NCI-H774 (cell line): ENCODE data around the gene MRFAP1.

ENCODE experiments used
- DNase-seq: peaks from one replicate; lab custom pipeline; 2025; lab: John Stamatoyannopoulos, UW

MRFAP1 gene

GRCh38 chr4:6640292-6641163 is at the start of gene MRFAP1:
TSS of gene MRFAP1 (plus strand) at chr4:6640685. CDS start at chr4:6640863, 178 bp downstream.
- peak; percentile 95 for DNase-seq

GRCh38 chr4:6591313-6591712 is 49.2 kb upstream of the MRFAP1 start:
- no peak for DNase-seq

GRCh38 chr4:6591781-6592180 is 48.7 kb upstream of the MRFAP1 start:
- no peak for DNase-seq

- DNase-seq = no peak
Measured at GRCh38 chr4:6592804-6593563, 47.5 kb upstream of the MRFAP1 start.

DNA sequence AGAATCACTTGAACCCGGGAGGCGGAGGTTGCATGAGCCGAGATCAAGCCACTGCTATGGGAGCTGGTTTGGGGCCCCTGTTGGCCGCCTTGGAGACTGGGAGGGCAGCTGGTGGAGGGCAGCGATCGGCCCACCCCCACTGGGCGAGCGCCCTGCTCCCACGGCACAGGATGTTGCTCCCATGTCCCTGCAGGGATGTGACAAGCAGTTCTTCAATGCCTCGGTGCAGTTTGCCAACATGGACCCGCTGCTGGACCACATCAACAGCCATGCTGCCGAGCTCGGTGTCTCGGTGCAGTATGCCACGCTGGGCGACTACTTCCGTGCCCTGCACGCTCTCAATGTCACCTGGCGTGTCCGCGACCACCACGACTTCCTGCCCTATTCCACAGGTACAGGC is 46.1 kb upstream of the MRFAP1 start:
- no peak for DNase-seq

- no peak for DNase-seq
Measured at GRCh38 chr4:6594826-6595355, 45.6 kb upstream of the MRFAP1 start.

DNA sequence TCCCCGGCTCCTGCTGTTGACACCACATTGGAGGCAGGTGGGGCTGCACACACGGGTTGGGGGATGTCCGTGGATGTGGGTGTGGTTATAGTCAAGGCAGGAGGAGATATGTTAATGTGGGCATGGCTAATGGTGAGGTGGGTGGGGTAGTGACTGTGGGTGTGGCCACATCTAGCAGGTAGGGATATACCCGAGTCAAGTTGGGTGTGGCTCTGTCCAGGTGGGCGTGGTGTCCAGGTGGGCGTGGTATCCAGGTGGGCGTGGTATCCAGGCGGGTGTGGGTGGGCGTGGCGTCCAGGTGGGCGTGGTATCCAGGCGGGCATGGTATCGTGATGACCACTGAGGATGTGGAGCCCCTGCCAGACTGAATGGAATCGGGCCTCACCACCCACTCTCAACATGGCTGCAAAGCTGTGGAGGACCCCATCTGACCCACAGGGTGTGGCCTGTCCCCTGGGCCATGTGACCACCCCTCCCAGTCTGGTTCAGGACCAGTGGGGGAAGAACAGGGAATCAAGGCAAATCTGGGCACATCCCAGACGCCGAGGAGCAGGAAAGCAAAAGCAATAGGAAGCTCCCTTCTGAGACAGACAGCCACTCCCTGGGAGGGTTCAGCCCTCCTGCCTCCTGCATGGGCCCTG is 44.5 kb upstream of the MRFAP1 start:
- DNase-seq = no peak

DNA sequence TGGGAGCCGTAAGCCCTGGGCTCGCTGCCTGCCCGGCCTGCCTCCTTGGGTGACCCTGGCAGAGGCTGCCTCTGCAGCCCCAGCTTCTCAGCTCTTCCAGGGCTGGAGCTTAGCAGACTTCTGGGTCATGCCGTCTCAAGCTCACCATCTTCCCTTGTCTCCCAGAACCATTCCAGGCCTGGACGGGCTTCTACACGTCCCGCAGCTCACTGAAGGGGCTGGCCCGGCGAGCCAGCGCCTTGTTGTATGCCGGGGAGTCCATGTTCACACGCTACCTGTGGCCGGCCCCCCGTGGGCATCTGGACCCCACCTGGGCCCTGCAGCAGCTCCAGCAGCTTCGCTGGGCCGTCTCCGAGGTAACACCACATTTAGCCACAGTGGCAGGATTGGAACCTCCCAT is 43.5 kb upstream of the MRFAP1 start:
- no peak for DNase-seq

GRCh38 chr4:6598127-6598526 is 42.4 kb upstream of the MRFAP1 start:
- DNase-seq = no peak

DNA sequence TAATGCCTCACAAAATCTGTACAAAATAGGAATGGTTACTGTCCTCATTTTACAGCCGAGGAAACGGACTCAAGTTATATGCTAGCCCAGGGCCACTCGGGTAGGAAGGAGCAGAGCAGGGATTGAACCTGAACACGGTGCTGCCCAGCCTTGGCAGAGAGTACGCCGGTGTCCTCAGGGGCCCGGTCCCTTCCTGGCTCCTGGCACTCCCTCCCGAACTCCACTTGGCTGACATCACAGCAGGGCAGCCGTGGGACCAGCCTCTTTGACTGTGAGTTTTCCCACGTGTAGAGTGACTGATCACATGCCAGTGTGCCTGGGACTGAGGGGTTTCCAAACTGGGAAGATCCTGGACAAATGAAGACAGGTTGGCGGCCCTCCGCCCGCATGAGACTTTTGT is 41.8 kb upstream of the MRFAP1 start:
- DNase-seq = no peak

GRCh38 chr4:6601661-6602250 is 38.7 kb upstream of the MRFAP1 start:
- DNase-seq = no peak

DNA sequence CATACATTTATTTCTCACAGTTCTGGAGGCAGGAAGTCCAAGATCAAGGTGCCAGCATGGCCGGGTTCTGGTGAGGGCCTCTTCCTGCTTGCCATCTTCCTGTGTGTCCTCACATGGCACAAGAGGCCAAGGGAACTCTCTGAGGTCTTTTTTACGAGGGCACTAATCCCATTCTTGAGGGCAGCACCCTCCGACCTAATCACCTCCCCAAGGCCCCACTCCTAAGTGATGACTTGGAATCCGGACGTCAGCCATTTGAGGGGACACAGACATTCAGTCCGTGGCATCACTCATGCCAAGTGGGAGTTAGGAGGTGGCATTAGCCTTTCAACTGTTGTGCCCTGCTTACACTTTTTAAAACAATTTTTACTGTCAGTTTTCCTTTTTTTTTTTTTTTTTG is 38.2 kb upstream of the MRFAP1 start:
- DNase-seq = no peak

GRCh38 chr4:6603128-6603527 is 37.4 kb upstream of the MRFAP1 start:
- no peak for DNase-seq

DNA sequence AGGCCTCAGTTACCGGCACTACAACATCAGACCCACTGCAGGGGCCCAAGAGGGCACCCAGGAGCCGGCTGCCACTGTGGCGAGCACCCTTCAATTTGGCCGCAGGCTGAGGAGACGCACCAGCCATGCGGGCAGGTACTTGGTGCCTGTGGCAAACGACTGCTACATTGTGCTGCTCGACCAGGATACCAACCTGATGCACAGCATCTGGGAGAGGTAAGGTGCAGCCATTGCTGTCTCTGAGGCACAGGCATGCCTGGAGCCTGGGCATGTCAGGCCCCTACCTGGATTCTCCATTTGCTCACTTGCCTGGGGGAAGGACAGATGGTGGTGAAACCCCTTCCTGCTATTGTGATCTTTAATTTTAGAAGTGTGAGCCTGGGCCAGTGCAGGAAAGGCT is 35.4 kb upstream of the MRFAP1 start:
- no peak for DNase-seq

- no peak for DNase-seq
Measured at GRCh38 chr4:6605605-6606004, 34.9 kb upstream of the MRFAP1 start.

- DNase-seq = no peak
Measured at GRCh38 chr4:6606465-6607235, 33.8 kb upstream of the MRFAP1 start.

GRCh38 chr4:6607368-6608055 is 33.0 kb upstream of the MRFAP1 start:
- DNase-seq = no peak

- no peak for DNase-seq
Measured at GRCh38 chr4:6608758-6609414, 31.6 kb upstream of the MRFAP1 start.

DNA sequence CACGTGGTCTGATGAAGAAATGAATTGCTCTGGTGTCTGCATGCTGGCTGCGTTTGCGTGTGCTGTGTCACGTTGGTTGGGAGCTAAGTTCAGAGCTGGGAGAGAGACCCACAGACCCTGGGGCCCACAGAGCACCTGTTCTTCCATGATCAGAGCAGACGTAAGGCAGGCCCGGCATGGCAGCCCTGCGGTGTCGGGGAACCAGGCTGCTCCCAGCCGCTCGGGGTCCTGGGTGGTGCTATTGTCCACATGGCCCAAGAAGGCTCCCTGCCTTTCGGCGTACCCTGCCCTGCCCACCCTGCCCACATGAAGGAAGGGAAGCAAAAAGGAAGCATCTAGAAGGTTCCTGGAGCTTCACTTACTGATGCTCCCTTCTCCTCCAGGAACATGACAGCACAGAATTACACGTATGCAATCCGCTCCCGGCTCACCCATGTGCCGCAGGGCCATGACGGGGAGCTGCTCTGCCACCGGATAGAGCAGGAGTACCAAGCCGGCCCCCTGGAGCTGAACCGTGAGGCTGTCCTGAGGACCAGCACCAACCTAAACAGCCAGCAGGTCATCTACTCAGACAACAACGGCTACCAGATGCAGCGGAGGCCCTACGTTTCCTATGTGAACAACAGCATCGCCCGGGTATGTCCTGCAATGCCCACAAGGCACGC is 30.9 kb upstream of the MRFAP1 start:
- no peak for DNase-seq
